GM23338 (cell line): ENCODE data around the gene DCLK3. TPM values are rescaled to one million over a fixed set of nuclear protein-coding genes. Genes with fewer than 3 reads are reported as not detected.

Source experiments
- ATAC-seq: fragments of 200-7000 bp; cut with Tn5 transposase; 3 replicates; pipeline ENCODE4 v1.9.1; 2020
- DNase-seq: peaks from one replicate; pipeline ENCODE4 v3.0.0-alpha.2; 2015; ENCODE audit warnings: low spot score
- H2AFZ ChIP-seq: fragments of 200-600 bp; sonication (generic); 2 replicates; pipeline ENCODE4 v1.8.0; 2016; ENCODE audit warnings: antibody characterized with exemption, mild to moderate bottlenecking, moderate library complexity
- H3F3A ChIP-seq: fragments of 200-600 bp; sonication (generic); replicated peaks from 2 replicates; pipeline ENCODE4 v1.8.0; 2017; ENCODE audit warnings: antibody characterized with exemption, mixed run types, low read depth
- H3K27ac ChIP-seq: fragments of 200-600 bp; sonication (generic); 2 replicates; pipeline ENCODE4 v1.6.1; 2016; ENCODE audit warnings: low read depth
- H3K27me3 ChIP-seq: fragments of 200-600 bp; sonication (generic); 2 replicates; pipeline ENCODE4 v1.8.0; 2016; ENCODE audit warnings: mild to moderate bottlenecking, mixed run types, moderate library complexity; ENCODE audit not compliant: insufficient read depth
- H3K36me3 ChIP-seq: fragments of 200-600 bp; sonication (generic); 2 replicates; pipeline ENCODE4 v1.8.0; 2016; ENCODE audit warnings: mild to moderate bottlenecking; ENCODE audit not compliant: insufficient read depth
- H3K4me1 ChIP-seq: fragments of 200-600 bp; sonication (generic); 2 replicates; pipeline ENCODE4 v1.8.0; 2016; ENCODE audit warnings: mild to moderate bottlenecking, moderate library complexity; ENCODE audit not compliant: insufficient read depth
- H3K4me2 ChIP-seq: fragments of 200-600 bp; sonication (generic); 2 replicates; pipeline ENCODE4 v1.7.1; 2017; ENCODE audit warnings: mixed run types
- H3K4me3 ChIP-seq: fragments of 200-600 bp; sonication (generic); 2 replicates; pipeline ENCODE4 v1.6.1; 2016; ENCODE audit warnings: mixed run types
- H3K79me2 ChIP-seq: fragments of 200-600 bp; sonication (generic); replicated peaks from 2 replicates; pipeline ENCODE4 v1.8.0; 2017; ENCODE audit warnings: mild to moderate bottlenecking; ENCODE audit not compliant: insufficient read depth
- H3K9me2 ChIP-seq: fragments of 200-600 bp; sonication (generic); 2 replicates; pipeline ENCODE4 v1.8.0; 2017; ENCODE audit not compliant: insufficient read depth
- H4K20me1 ChIP-seq: fragments of 200-600 bp; sonication (generic); replicated peaks from 2 replicates; pipeline ENCODE4 v1.8.0; 2017; ENCODE audit warnings: mild to moderate bottlenecking; ENCODE audit not compliant: insufficient read depth
- H3K27ac Mint-ChIP-seq: 2 replicates; pipeline ENCODE4 v1.8.0; 2020; ENCODE audit warnings: inconsistent platforms, mild to moderate bottlenecking, moderate library complexity, mixed read lengths
- H3K27me3 Mint-ChIP-seq: 3 replicates; pipeline ENCODE4 v1.8.0; 2022; ENCODE audit warnings: low read depth, mild to moderate bottlenecking, moderate library complexity, mixed read lengths, inconsistent platforms; ENCODE audit not compliant: insufficient read depth, poor library complexity
- H3K36me3 Mint-ChIP-seq: 3 replicates; pipeline ENCODE4 v1.8.0; 2021; ENCODE audit warnings: low read depth, mild to moderate bottlenecking, inconsistent platforms, moderate library complexity, mixed read lengths
- H3K4me1 Mint-ChIP-seq: 3 replicates; pipeline ENCODE4 v1.8.0; 2020; ENCODE audit warnings: mild to moderate bottlenecking, inconsistent platforms, mixed read lengths
- H3K4me3 Mint-ChIP-seq: 3 replicates; pipeline ENCODE4 v1.8.0; 2021; ENCODE audit warnings: moderate library complexity, mild to moderate bottlenecking, inconsistent platforms, mixed read lengths
- H3K9me3 Mint-ChIP-seq: 3 replicates; pipeline ENCODE4 v1.8.0; 2020; ENCODE audit warnings: moderate library complexity, mild to moderate bottlenecking, inconsistent platforms, mixed read lengths
- CREB1 ChIP-seq: fragments of 250-450 bp; sonication (Bioruptor Pico); IDR thresholded peaks from 2 replicates; pipeline ENCODE4 v1.5.0; 2020; ENCODE audit warnings: low read depth, mild to moderate bottlenecking, moderate library complexity
- CTCF ChIP-seq, 2 experiments: fragments of 200-600 bp in 1 of 2; sonication (generic) in 1 of 2; conservative IDR thresholded peaks; 2 replicates each; pipeline versions ENCODE4 v1.5.1 to v1.6.1; 2016 to 2017; ENCODE audit warnings: antibody characterized with exemption in 2 of 2, low read depth in 2 of 2, mild to moderate bottlenecking in 2 of 2, moderate library complexity in 1 of 2
- ETS1 ChIP-seq: IDR thresholded peaks from 2 replicates; pipeline ENCODE4 v1.6.1; 2016; ENCODE audit warnings: antibody characterized with exemption
- EZH2 ChIP-seq: fragments of 200-600 bp; sonication (generic); IDR thresholded peaks from one replicate; pipeline ENCODE4 v1.8.0; 2017; ENCODE audit warnings: antibody characterized with exemption, mild to moderate bottlenecking, low read depth; ENCODE audit not compliant: unreplicated experiment
- EZH2phosphoT487 ChIP-seq: fragments of 200-600 bp; sonication (generic); IDR thresholded peaks from one replicate; pipeline ENCODE4 v1.8.1; 2018; ENCODE audit warnings: antibody characterized with exemption; ENCODE audit not compliant: unreplicated experiment
- JUNB ChIP-seq: IDR thresholded peaks from one replicate; pipeline ENCODE4 v1.6.1; 2016; ENCODE audit warnings: antibody characterized with exemption; ENCODE audit not compliant: unreplicated experiment
- NANOG ChIP-seq: IDR thresholded peaks from 2 replicates; pipeline ENCODE4 v1.6.1; 2016; ENCODE audit warnings: antibody characterized with exemption, borderline replicate concordance
- POLR2AphosphoS5 ChIP-seq: IDR thresholded peaks from 2 replicates; pipeline ENCODE4 v1.6.1; 2016; ENCODE audit warnings: antibody characterized with exemption, low read depth
- REST ChIP-seq: IDR thresholded peaks from one replicate; pipeline ENCODE4 v1.6.1; 2018; ENCODE audit warnings: antibody characterized with exemption; ENCODE audit not compliant: unreplicated experiment
- STAT1 ChIP-seq: IDR thresholded peaks from one replicate; pipeline ENCODE4 v1.6.1; 2016; ENCODE audit warnings: antibody characterized with exemption; ENCODE audit not compliant: unreplicated experiment
- ZNF114 ChIP-seq: fragments of 250-450 bp; sonication (Bioruptor Pico); IDR thresholded peaks from 2 replicates; pipeline ENCODE4 v1.5.0; 2020; ENCODE audit warnings: mild to moderate bottlenecking, moderate library complexity
- ZNF331 ChIP-seq: fragments of 250-450 bp; sonication (Bioruptor Pico); IDR thresholded peaks from 2 replicates; pipeline ENCODE4 v1.5.0; 2020; ENCODE audit warnings: low read depth, mild to moderate bottlenecking, moderate library complexity
- ZNF462 ChIP-seq: fragments of 250-450 bp; sonication (Bioruptor Pico); IDR thresholded peaks from 2 replicates; pipeline ENCODE4 v1.5.0; 2020; ENCODE audit warnings: mild to moderate bottlenecking, moderate library complexity
- polyA plus RNA-seq: library from polyadenylated mRNA; unstranded; fragments of >200 nt; fragmentation: Nextera tagmentation; extraction: Ambion mirVana; gene quantifications from 2 replicates; pipeline ENCODE4 v1.2.1, GENCODE V29; 2016
- total RNA-seq: library from RNA; depleted of rRNA; stranded (reverse); fragments of >200 nt; shearing (Covaris generic); gene quantifications from 2 replicates; pipeline ENCODE4 v1.2.3, GENCODE V29; 2014

Gene DCLK3
- total and polyA plus RNA-seq, 2 experiments from 2014 or later, result 0.40 to 0.66 TPM

- no peak for ATAC-seq
These were observed 19.6 kb downstream of the DCLK3 start for GRCh38 chr3:36744763-36745162.

More at GRCh38 chr3:36744763-36745162, 19.6 kb downstream of the DCLK3 start:
- Histone ChIP-seq H3K36me3 (no peaks in the 10 kb centered on the region), H4K20me1 (no peaks in the 10 kb centered on the region), H3F3A (no peaks in the 10 kb centered on the region), H3K4me2 (no peak overlapping the region), H3K4me1 (no peaks in the 10 kb centered on the region), H2AFZ (no peak overlapping the region), H3K27me3 (no peaks in the 10 kb centered on the region), H3K9me2 (no peaks in the 10 kb centered on the region), H3K79me2 (no peaks in the 10 kb centered on the region), H3K27ac (no peak overlapping the region), H3K4me3 (no peak overlapping the region)
- Mint-ChIP-seq H3K27me3 (peaks cover 2% of the 10 kb centered on the region), H3K27ac (no peak overlapping the region), H3K4me3 (no peak overlapping the region), H3K36me3 (no peaks in the 10 kb centered on the region), H3K9me3 (no peaks in the 10 kb centered on the region), H3K4me1 (peaks cover 4% of the 10 kb centered on the region; the same call in 2 of the 3 replicates)
- no peak for DNase-seq
- no peak for TF ChIP-seq STAT1
- no peak for TF ChIP-seq JUNB
- TF ChIP-seq CREB1, result no peak
- no peak for TF ChIP-seq ZNF331 (CRISPR knock-in tag)
- TF ChIP-seq REST, result no peak
- no peak for TF ChIP-seq EZH2
- no peak for TF ChIP-seq ZNF114 (CRISPR knock-in tag)
- no peak for TF ChIP-seq ZNF462 (CRISPR knock-in tag)
- TF ChIP-seq EZH2phosphoT487, result no peak
- TF ChIP-seq CTCF (conservative IDR thresholded peaks at IDR 0.05; ENCODE audit: low read depth in 2 of 2), result no peak
- TF ChIP-seq NANOG, result no peak
- TF ChIP-seq ETS1, result no peak
- TF ChIP-seq POLR2AphosphoS5, result no peak
